ENCODE results near the gene CNNM3. TPM values are rescaled to one million over a fixed set of nuclear protein-coding genes. Genes with fewer than 3 reads are reported as not detected.
A peak's percentile ranks its signal among the peaks of the same experiment; 100 is the strongest.
"Not testable (repeated sequence)": the region's sequence is repeated elsewhere in the genome, so short reads cannot be mapped to it uniquely, and the experiment has no call there.

CNNM3 gene
- polyA plus RNA-seq, 1 donor, result 35.2 TPM

DNA sequence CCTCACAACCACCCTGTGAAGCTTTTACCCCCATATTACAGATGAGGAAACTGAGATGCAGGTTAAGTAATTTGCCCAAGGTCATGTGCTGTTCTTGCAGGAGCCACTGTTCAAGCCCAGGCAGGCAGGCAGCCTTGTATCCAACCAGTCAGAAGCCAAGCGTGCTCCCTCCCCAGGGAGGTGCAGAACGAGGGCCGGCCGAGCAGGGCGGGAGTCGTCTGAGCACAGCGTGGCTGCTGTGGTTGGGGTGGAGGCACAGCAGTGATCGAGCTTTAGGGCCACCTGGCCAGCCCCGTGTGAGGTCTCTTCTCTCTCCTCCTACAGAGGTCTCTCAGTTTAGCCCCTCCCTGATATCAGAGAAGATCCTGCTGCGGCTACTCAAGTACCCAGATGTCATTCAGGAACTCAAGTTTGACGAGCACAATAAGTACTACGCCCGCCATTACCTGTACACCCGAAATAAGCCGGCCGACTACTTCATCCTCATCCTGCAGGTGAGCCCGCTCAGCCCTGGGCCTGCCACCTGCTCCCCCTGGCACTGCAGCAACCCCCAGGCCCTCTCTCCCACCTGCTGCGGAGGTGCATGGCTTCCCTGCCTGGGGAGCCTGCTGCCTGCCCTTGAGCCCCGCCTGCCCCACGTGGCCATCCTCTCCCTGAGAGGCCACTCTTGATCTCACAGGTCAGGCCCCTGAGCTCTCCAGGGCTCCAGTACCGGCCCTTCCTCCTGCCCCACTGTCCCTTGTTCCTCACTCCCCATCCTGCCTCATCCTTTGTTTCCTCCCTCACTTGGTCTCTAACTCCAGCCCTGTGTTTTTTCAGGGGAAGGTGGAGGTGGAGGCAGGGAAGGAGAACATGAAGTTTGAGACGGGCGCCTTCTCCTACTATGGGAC lies 17.1 kb upstream of the CNNM3 start:
- DNase-seq, result no peak

DNA sequence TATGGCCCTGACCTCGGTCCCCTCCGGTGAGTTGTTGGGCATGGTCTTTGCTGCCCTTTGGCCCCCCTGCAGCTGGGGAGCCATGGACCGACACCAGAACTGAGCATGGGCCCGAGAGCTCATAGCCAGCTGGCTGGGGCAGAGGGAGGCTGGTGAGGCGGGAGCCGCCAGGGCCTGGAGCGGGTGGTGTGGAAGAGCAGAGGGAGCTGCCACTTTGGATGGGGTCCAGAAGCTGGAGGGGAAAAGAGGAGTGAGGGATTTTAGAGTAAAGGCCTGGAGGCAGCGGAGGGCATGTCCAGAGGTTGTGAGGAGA lies 16.5 kb upstream of the CNNM3 start:
- DNase-seq, result no peak

DNA sequence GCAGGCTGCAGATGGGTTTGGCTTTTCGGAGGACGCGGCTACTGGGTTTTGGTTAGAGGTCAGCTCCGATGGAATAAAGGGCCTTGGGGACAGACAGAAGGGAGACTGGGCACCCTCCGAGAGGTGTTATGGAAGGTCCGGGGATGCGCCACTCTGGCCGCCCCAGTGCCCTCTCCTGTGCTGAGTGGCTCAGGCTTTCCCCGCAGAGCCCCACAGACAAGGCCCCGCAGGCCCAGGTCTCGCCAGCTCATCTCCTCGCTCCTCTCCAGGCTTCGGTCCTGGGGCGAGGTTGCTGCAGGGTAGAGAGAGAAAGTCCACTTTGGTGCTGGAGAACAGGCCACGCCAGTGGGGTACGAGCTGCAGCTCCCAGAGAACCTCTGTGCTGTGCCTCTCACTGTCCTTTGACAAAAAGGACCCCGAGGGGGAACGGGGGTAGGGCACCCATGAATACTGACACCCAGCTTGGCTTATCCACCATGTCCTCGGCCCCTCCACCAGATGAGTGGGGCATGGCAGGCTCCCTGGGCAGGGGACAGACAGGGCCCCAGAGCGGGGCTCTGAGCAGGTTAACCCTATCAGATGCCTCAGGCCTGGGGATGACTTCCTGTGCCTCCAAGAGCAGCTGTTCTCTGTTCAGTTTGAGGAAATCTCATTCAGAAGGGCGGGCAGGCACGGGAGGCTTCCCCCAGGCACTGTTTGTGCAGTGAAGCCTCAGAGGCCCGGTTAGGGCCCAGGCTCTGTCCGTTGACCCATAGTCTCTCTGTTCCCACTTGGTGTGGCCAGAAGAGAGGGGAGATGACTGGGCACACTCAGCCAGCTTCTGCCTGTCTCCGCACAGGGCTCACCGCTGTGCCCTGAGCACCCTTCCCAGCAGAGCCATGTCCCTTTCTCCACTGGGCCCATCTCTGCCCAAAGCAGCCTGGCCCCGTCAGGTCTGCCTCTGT lies 15.7 kb upstream of the CNNM3 start:
- no peak for DNase-seq

DNA sequence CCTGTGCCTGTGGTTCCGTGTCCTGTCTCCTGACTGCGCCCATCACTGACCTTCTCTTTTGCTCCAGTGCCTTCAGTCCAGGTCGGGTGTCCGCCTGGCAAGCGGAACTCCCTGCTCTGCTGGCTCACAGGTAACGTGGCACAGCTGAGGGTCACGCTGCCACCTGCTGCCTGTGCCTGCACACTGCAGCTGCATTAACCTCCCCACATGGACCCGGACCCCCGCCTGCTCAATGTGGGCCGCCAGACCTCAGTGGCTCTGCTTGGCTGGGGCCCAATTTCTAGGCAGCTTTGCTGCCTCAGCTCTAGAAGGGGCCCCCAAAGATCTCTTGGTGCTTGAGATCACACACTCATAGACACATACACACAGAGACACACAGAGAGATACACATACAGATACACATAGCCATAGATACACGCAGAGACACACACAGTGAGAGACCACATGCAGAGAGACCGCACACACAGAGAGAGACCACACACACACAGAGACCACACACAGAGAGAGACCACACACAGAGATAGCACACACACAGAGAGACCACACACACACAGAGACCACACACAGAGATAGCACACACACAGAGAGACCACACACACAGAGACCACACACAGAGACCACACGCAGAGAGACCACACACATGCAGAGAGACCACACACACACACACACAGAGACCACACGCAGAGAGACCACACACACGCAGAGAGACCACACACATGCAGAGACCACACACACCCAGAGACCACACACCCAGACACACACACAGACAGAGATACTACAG lies 14.9 kb upstream of the CNNM3 start:
- peak; percentile 58 for DNase-seq

DNA sequence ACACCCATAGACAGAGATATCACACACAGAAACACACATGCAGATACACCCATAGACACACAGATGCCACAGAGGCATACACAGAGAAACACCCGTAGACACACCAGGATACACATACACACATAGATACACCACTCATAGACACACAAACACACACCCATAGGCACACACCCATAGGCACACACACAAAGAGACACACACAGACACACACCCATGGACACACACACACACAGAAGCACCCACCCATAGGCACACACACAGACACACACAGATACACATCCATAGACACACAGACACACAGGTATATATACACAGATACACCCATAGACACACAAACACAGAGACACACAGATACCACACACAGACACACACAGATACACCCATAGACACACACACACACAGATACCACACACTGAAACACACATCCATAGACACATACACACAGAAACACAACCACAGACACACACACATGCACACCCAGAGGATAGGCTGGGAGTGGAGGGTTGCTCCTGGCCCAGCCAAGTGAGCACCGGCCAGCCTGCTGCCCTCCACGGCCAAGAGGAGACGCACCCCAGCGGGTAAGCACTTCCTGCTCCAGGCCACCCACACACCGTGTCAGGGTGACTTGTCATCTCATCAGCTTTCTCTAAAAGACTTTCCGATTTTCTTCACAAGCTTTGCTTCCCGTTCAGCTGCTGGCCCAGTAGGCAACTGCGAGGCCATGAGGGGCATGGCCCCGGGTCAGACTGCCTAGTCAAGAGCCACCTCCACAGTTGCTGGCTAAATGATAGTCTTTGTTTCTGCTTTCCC lies 14.1 kb upstream of the CNNM3 start:
- DNase-seq, result no peak

DNA sequence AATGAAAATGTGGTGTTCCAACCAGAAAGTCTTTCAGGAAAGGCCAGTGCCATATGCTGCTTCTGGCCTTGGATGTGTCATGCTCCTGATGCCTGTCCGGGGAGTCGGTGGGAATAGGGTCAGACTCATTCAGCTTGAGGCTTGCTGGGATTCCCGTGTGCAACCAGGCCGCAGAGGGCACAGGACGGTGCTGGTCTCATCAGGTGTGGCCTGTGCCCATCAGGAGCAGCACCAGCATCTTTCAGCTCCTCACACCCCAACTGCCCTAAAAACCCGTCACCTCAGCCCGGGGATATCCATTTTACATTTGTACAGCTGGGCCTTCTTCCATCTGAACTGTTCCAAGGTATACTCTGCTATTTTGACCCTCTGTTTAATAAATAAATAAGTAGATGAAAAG lies 13.3 kb upstream of the CNNM3 start:
- DNase-seq, result no peak

DNA sequence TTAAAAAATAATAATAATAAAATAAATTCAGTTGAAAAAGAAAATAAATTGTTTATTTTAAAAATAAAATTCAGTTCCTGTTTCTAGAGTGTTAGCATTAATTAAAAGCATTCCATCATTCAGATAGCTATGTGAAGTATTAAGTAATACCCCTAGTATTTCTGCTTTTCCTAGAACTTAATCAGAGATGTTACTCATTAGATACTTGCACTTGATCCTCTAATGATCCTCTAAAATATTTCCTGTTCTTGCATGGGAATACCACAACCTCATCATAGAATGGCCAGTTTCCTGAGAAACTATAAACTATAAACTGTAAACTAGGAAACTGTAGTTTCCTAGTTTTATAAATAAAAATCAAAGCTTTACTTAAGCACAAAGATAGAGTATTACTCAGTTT lies 11.1 kb upstream of the CNNM3 start:
- DNase-seq, result no peak

DNA sequence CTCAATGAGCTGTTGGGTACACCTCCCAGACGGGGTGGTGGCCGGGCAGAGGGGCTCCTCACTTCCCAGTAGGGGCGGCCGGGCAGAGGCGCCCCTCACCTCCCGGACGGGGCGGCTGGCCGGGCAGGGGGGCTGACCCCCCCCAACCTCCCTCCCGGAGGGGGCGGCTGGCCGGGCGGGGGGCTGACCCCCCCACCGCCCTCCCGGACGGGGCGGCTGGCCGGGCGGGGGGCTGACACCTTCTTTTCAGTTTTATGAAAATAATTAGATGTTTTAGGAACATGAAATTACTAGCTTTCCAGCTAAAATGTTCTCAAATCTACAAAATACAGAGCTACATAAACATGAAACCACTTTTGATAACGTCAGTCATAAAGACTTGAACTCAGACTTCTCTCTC lies 10.1 kb upstream of the CNNM3 start:
- not testable (repeated sequence) for DNase-seq

DNA sequence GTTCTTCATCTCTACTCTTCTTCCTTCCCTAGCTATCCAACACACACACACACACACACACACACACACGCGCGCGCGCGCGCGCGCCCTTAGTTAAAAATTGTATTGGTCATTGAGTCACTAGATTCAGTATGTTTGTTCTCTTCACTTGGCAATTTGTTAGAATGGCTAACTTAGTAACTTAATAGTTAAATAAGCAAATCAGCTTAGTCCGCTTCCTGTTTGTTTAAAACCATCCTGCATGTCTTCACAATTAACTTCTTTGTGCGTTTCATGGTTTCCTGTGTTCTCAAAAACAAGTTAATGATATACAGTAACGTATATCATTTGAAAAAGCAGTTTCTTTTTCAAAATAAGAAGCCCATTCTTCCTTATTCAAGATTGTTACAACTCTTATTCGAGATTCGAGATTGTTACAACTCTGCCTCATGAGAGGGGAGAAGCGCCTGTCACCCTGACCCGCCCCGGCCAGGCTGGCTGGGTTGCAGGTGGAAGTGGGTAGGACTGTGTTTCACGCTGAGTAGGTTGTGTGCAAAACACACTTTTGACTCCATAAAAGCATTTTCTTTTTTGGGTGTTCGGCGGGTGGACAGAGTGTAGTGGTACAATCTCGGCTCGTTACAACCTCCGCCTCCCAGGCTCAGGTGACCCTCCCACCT lies 9.5 kb upstream of the CNNM3 start:
- no peak for DNase-seq

DNA sequence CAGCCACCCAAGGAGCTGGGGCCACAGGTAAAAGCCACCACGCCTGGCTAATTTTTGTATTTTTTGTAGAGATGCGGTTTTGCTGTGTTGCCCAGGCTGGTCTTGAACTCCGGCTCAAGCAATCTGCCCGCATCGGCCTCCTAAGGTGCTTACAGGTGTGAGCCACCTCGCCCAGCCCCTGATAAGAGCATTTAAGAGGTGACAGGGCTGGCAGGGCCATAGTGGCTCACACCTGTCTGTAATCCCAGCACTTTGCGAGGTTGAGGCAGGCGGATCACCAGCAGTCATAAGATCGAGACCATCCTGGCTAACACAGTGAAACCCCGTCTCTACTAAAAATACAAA lies 9.0 kb upstream of the CNNM3 start:
- no peak for DNase-seq

DNA sequence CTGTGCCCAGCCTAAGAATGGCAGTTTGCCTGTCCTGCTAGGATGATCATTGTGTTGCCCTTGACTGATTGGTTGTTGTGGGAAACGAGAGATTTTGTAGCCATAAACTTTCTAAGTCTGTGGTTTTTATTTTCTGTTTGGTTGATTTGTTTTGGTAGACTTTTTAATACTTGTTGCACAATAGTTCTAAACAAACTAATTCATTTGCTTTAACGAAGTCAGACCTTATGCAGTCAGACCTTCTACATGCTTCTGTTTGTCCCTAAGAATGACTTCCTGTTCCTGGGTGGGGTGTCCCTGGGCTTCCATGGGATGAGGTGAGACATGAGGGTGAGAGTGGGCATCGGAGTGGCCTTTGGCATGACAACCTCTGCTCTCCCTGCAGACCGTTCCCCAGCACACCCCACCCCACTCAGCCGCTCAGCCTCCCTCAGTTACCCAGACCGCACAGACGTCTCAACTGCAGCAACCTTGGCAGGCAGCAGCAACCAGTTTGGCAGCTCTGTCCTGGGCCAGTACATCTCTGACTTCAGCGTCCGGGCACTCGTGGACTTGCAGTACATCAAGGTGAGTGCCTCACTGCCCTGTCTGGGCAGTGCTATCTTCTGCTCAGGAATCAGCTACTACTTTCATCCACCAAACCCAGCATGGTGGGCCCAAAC lies 7.8 kb upstream of the CNNM3 start:
- no peak for DNase-seq

DNA sequence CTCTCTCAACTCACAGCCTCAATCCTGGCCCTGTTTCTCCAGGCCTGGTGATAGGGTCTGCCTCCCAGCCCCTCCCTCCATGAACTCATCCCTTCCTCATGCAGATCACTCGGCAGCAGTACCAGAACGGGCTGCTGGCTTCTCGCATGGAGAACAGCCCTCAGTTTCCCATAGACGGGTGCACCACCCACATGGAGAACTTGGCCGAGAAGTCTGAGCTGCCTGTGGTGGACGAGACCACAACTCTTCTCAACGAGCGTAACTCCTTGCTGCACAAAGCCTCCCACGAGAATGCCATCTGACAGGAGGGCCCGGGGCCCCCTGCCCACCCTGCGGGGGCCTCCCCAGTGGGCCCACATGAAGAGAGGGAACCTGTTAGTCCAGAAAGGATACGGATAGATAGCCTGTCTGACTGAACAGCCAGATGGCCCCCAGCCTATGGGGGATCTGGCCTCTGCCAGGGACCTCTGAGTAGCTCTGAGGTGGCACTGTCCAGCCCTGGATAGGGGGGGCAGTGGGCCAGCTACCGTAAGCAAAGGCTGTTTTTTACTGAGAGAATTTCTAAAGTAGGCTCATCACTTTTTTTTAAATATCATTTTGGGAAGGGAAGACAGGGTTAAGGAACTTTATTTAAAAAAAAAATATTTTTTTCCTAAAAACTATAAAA lies 6.7 kb upstream of the CNNM3 start:
- no peak for DNase-seq

DNA sequence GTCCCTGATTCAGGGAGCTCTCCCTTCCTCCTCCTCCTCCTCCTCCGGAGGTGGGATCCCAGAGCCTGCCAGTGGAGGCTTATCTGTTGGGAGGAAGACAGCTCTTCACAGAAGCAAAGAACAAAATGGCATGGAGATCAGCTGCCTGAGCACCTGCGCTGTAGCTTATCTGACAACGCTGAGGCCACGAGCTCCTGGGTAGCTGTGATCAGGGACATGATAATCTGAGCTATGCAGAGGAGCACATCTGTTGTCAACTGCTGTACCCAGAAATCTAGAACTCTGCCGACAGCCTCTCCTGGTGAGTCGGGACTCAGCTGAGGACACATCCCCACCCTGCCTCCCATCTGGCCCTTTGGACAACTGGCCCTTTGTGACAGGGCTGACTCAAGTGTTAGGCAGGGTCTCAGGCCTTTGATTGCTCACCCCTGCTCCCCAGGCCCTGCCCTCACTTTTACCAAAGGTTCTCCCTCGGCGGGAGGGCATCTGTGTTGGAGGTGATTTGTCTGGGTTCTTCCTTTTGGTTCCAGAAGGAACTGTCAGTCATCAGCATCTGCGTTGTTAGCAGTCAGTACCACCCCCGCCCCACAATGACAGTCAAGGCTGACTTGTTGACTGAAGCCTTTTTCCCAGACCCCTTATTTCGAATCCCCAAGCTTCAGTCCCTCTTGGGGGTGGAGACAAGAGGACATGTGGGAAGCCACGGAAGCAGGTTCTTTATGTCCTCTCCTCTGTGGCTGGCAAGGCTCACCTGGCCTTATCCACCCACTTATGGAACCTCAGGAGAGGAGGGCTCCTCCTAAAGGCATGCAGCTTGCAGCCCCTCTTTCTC lies 5.9 kb upstream of the CNNM3 start:
- DNase-seq, result no peak

DNA sequence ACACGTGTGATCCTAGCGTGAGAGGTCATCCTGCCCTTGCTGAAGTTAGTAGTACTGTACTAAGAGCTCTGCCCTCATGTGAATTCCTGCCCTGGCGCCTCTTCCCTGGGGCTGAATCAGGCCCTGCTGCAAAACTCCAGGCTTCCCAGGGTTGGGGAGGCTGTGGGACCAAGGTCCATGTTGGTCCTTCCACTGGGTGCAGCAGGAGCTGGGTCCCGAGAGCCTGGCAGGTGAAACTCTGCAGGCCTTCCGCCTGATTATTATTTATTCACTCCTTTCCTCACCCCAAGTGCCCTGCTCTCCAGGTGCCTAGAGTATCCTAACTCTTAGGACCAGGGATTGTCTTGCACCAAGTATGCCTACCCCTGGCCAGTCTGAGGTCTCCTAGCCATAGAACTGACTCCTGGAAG lies 5.3 kb upstream of the CNNM3 start:
- DNase-seq, result no peak

DNA sequence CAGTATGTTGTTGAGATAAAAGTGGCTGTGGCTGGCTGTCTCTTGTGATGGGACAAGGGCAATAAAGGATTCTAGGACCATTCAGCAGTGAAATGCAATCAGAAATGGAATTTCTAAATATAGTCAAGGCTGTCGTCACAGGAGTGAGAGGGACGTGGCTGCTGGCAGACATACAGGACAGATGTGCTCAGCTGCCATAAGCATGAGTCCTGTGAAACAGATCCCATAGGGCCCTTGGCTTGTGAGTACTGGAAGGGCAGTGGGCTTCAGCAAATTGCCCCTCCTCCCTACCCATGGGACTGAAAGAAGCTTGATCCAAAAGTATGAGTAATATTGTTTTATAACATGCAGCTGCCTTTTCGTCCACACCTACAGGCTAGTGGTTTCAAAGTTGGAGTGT lies 4.2 kb upstream of the CNNM3 start:
- DNase-seq, result no peak

DNA sequence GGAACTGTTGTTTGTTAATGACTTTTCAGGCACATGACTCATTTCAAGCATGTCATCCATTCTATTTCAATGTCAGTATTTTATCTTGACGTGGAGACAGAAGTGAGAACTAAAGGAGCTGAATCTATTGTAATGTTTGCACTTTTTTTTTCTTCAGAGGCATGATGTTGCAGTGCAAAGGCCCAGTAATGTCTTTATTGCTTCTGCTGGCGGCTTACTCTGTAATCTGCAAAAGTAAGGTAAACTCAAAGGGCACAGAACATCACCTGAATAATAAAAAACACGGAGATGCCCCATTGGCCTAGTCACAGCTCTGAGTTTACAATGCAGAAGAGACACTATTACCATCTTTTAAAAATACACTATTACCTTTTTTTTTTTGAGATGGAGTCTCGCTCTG lies 2.4 kb upstream of the CNNM3 start:
- no peak for DNase-seq

DNA sequence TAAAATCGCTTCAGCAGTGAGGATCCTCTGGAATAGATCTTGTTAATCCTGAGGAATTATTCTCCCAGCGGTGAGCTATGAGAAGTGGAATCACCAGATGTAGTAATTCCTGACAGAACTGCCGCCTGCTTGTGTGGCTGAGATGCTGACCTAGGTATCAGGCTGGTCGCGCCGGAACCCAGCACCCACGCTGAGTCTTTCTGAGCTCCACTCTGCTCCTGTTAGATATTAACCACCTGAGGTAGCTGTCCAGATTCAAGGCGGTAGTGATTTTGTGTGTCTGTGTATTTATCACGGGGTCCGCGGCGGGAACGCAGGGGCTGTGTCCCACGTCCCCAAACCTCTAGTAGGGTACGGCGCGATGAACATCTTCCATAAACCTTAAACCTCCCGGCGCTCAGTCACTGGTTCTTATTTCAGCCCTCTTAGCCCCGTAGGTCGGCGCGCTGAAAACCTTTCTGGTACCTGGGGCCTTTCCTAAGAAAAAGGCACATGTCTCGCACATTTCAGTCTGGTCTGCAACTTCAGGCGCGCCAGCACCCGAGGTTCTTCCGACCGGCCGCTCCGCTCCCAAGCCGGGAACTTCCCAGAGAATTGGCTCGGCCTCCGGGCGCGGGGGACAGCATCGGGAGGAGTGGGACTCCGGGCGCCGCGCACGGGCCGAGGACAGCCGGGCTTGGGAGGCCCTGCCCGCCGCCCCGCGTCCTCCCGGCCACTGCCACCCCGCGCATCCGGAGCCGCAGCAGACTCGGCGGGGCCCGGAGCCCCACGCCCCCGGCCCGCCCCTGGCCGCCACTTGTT lies 542 bp upstream of the CNNM3 start:
- DNase-seq, result no peak

Measured in left kidney (tissue), 2 donors.